ENCODE measurements around the gene GGCT.

- TF ChIP-seq CTCF (IDR thresholded peaks at IDR 0.05) (no peak), POLR2A (IDR thresholded peaks at IDR 0.05) (no peak)
These were observed 42.5 kb downstream of the GGCT start for GRCh38 chr7:30462179-30462578.
